M059J (cell line): ENCODE data around the gene ENSA. TPM values are rescaled to one million over a fixed set of nuclear protein-coding genes. Genes with fewer than 3 reads are reported as not detected.
"Not testable (repeated sequence)": the region's sequence is repeated elsewhere in the genome, so short reads cannot be mapped to it uniquely, and the experiment has no call there.

Experiments used
- DNase-seq: peaks from one replicate; pipeline ENCODE4 v3.0.0-alpha.2; 2012; ENCODE audit warnings: low read depth
- total RNA-seq: library from RNA; depleted of rRNA; stranded (reverse); fragments of >200 nt; shearing (Covaris generic); gene quantifications from 2 replicates; pipeline ENCODE4 v1.2.3, GENCODE V29; 2014; rRNA removed

Gene ENSA
- total RNA-seq, 1 experiment from 2014 or later: 284 TPM

- not testable (repeated sequence) for DNase-seq
Observed at GRCh38 chr1:150580966-150581365, 48.4 kb downstream of the ENSA start.

GRCh38 chr1:150579945-150580642, 49.3 kb downstream of the ENSA start:
- DNase-seq: no peak

GRCh38 chr1:150579110-150579944, 50.1 kb downstream of the ENSA start, which contains the start of gene MCL1:
TSS of gene MCL1 (minus strand) at chr1:150579610. CDS start at chr1:150579530, 80 bp downstream.
- peak; percentile 96 for DNase-seq

GRCh38 chr1:150578272-150579109, 50.9 kb downstream of the ENSA start:
- DNase-seq: peak; percentile 89

GRCh38 chr1:150577557-150578271, 51.7 kb downstream of the ENSA start:
- peak; percentile 46 for DNase-seq

GRCh38 chr1:150576794-150577556, 52.4 kb downstream of the ENSA start:
- DNase-seq: peak; percentile 43

- no peak for DNase-seq
Observed at GRCh38 chr1:150576367-150576711, 53.1 kb downstream of the ENSA start.

GRCh38 chr1:150575518-150576366, 53.7 kb downstream of the ENSA start:
- no peak for DNase-seq

GRCh38 chr1:150575072-150575489, 54.3 kb downstream of the ENSA start:
- no peak for DNase-seq

GRCh38 chr1:150574260-150575071, 54.9 kb downstream of the ENSA start:
- peak; percentile 48 for DNase-seq

- DNase-seq: not testable (repeated sequence)
Observed at GRCh38 chr1:150573648-150574071, 55.8 kb downstream of the ENSA start.

- DNase-seq: peak; percentile 59
Observed at GRCh38 chr1:150572918-150573647, 56.3 kb downstream of the ENSA start.

Other genes starting within 250 kb of the ENSA start
- gene TARS2, start 142.2 kb downstream of the ENSA start, total RNA-seq: 13.1 and 24.0 TPM in 2 replicates
- gene ECM1, start 121.5 kb downstream of the ENSA start, total RNA-seq: 50.2 and 55.8 TPM in 2 replicates
- gene FALEC, start 113.9 kb downstream of the ENSA start, total RNA-seq: not detected in 2 replicates
- 1.2 and 2.0 TPM in 2 replicates for gene ADAMTSL4, start 80.2 kb downstream of the ENSA start, total RNA-seq
- 130 and 216 TPM in 2 replicates for gene MCL1, start 50.0 kb downstream of the ENSA start, total RNA-seq
- gene GOLPH3L, start 67.5 kb upstream of the ENSA start, total RNA-seq: 16.9 and 29.9 TPM in 2 replicates
- not detected in 2 replicates for gene HORMAD1, start 91.3 kb upstream of the ENSA start, total RNA-seq
- 26.7 and 69.1 TPM in 2 replicates for gene CTSS, start 136.2 kb upstream of the ENSA start, total RNA-seq
- gene CTSK, start 178.6 kb upstream of the ENSA start, total RNA-seq: 1.7 and 2.1 TPM in 2 replicates
- 30.2 and 38.7 TPM in 2 replicates for gene ARNT, start 247.0 kb upstream of the ENSA start, total RNA-seq